CD4-positive, alpha-beta memory T cell (primary cell): ENCODE data around the gene SLC6A6. TPM values are rescaled to one million over a fixed set of nuclear protein-coding genes. Genes with fewer than 3 reads are reported as not detected.

ENCODE experiments used
- CTCF ChIA-PET: fragments of 350-600 bp; sonication (Branson Sonifier 250); formaldehyde crosslinking; loops from one replicate; lab custom pipeline; 2021; ENCODE audit warnings: inconsistent platforms; ENCODE audit not compliant: partially characterized antibody; lab: Charles Lee
- POLR2A ChIA-PET: fragments of 350-600 bp; sonication (Branson Sonifier 250); formaldehyde crosslinking; loops from one replicate; lab custom pipeline; 2021; ENCODE audit not compliant: partially characterized antibody; lab: Charles Lee
- DNase-seq, 5 donors: peaks; one replicate each; pipeline versions ENCODE4 v3.0.0 to v3.0.0-alpha.2; 2020 to 2022; ENCODE audit warnings: mixed read lengths in 1 of 5
- H3K27ac ChIP-seq: one replicate; pipeline ENCODE4 v1.7.0; 2013; ENCODE audit warnings: low read depth, low read length
- H3K27me3 ChIP-seq: 2 replicates; pipeline ENCODE4 v1.7.0; 2013; ENCODE audit warnings: mild to moderate bottlenecking, low read length, moderate library complexity; ENCODE audit not compliant: insufficient read depth
- H3K36me3 ChIP-seq: 2 replicates; pipeline ENCODE4 v1.7.0; 2013; ENCODE audit warnings: mild to moderate bottlenecking, low read length, moderate library complexity; ENCODE audit not compliant: insufficient read depth
- H3K4me1 ChIP-seq: 2 replicates; pipeline ENCODE4 v1.7.0; 2013; ENCODE audit warnings: mild to moderate bottlenecking, low read length, moderate library complexity; ENCODE audit not compliant: insufficient read depth
- H3K4me3 ChIP-seq, 2 donors: one replicate each; pipeline ENCODE4 v1.7.0; 2013; ENCODE audit warnings: low read length in 2 of 2, mild to moderate bottlenecking in 1 of 2
- H3K9me3 ChIP-seq, 2 donors: one replicate each; pipeline ENCODE4 v1.7.0; 2013; ENCODE audit warnings: low read length in 2 of 2, control low read depth in 1 of 2; ENCODE audit not compliant: control insufficient read depth in 1 of 2
- H3K27ac Mint-ChIP-seq, 7 donors: one replicate each; pipeline ENCODE4 v1.8.0; 2020 to 2021; ENCODE audit warnings: mixed read lengths in 7 of 7, mild to moderate bottlenecking in 6 of 7, inconsistent platforms in 3 of 7, moderate library complexity in 3 of 7
- H3K27me3 Mint-ChIP-seq, 2 donors: one replicate each; pipeline ENCODE4 v1.8.0; 2020 to 2021; ENCODE audit warnings: mixed read lengths in 2 of 2
- H3K36me3 Mint-ChIP-seq, 2 donors: one replicate each; pipeline ENCODE4 v1.8.0; 2020 to 2021; ENCODE audit warnings: mixed read lengths in 2 of 2, inconsistent platforms in 1 of 2, mild to moderate bottlenecking in 1 of 2
- H3K4me1 Mint-ChIP-seq, 4 donors: one replicate each; pipeline ENCODE4 v1.8.0; 2020 to 2021; ENCODE audit warnings: mixed read lengths in 4 of 4, mild to moderate bottlenecking in 1 of 4
- H3K4me3 Mint-ChIP-seq, 8 donors: one replicate each; pipeline ENCODE4 v1.8.0; 2020 to 2021; ENCODE audit warnings: mixed read lengths in 8 of 8, mild to moderate bottlenecking in 7 of 8, moderate library complexity in 6 of 8, inconsistent platforms in 3 of 8
- H3K9me3 Mint-ChIP-seq, 8 donors: one replicate each; pipeline ENCODE4 v1.8.0; 2020 to 2021; ENCODE audit warnings: mixed read lengths in 8 of 8, mild to moderate bottlenecking in 5 of 8, inconsistent platforms in 3 of 8, moderate library complexity in 1 of 8
- intact Hi-C: fragments of 100-400 bp; cut with micrococcal nuclease; formaldehyde crosslinking; loops from one replicate; pipeline ENCODE4 v1.15.1; 2023
- polyA plus RNA-seq, 2 donors: library from polyadenylated mRNA; unstranded; fragments of 300-500 nt; fragmentation: Illumina TruSeq; gene quantifications; one replicate each; pipeline ENCODE4 v1.2.3, GENCODE V29; 2021
- total RNA-seq, 2 experiments: library from RNA; stranded (reverse); gene quantifications; one replicate each; pipeline ENCODE4 v1.2.3, GENCODE V29; 2021

SLC6A6 gene
- total and polyA plus RNA-seq, 4 experiments from 2014 or later, result 3.8 to 51.8 (median 29.7) TPM

- Mint-ChIP-seq H3K4me1 (peaks cover 0 to 5% (median 3%) of the 10 kb centered on the region in 4 donors), H3K9me3 (no peaks in the 10 kb centered on the region), H3K27ac (peak overlapping the region in 6 of 7 donors; percentile 40 to 82 (median 67)), H3K27me3 (no peaks in the 10 kb centered on the region), H3K4me3 (no peak overlapping the region), H3K36me3 (peaks cover 23 to 59% of the 10 kb centered on the region in 2 donors)
- intact Hi-C loops, result loop anchor here (1.0 to 2.0 kb wide), 4 partner anchors 28 to 564 kb away; partner anchors contain the start of gene SLC6A6
- no peaks in the 10 kb centered on the region for H3K27me3 ChIP-seq
- no peaks in the 10 kb centered on the region for H3K4me1 ChIP-seq
- DNase-seq, result no peak
- H3K27ac ChIP-seq, result no peak overlapping the region
- CTCF ChIA-PET, result interaction anchor here (0.9 to 7.4 kb wide), 14 partner anchors 7 to 1882 kb away, joined by 3 to 124 read pairs (median 9); partner anchors contain the start of gene SLC6A6
- H3K36me3 ChIP-seq, result peaks cover 49% of the 10 kb centered on the region
- H3K4me3 ChIP-seq, result no peak overlapping the region
- POLR2A ChIA-PET, result interaction anchor here (0.6 to 3.2 kb wide), 3 partner anchors 28 to 564 kb away, joined by 3 to 28 read pairs (median 3); no protein-coding TSS in a partner anchor
- no peaks in the 10 kb centered on the region for H3K9me3 ChIP-seq
Observed at GRCh38 chr3:14460342-14461005, 58.1 kb downstream of the SLC6A6 start.

- peak overlapping the region in 2 of 7 donors; percentile 40 to 42 for H3K27ac Mint-ChIP-seq
- H3K4me3 Mint-ChIP-seq, result no peak overlapping the region
- ChIA-PET POLR2A (interaction anchor here (0.9 to 3.2 kb wide), 3 partner anchors 29 to 565 kb away, joined by 3 to 28 read pairs (median 4); no protein-coding TSS in a partner anchor), CTCF (interaction anchor here (0.7 to 7.4 kb wide), 20 partner anchors 11 to 1883 kb away, joined by 3 to 124 read pairs (median 6); partner anchors contain the start of gene SLC6A6)
- no peak overlapping the region for H3K4me3 ChIP-seq
- no peak overlapping the region for H3K27ac ChIP-seq
- DNase-seq, result no peak
- peaks cover 23 to 61% of the 10 kb centered on the region in 2 donors for H3K36me3 Mint-ChIP-seq
- peaks cover 51% of the 10 kb centered on the region for H3K36me3 ChIP-seq
- H3K9me3 Mint-ChIP-seq, result no peaks in the 10 kb centered on the region
- H3K4me1 Mint-ChIP-seq, result peaks cover 0 to 5% (median 3%) of the 10 kb centered on the region in 4 donors
- no peaks in the 10 kb centered on the region for H3K27me3 ChIP-seq
- no peaks in the 10 kb centered on the region for H3K9me3 ChIP-seq
- H3K27me3 Mint-ChIP-seq, result no peaks in the 10 kb centered on the region
- intact Hi-C loops, result loop anchor here (1.0 to 2.0 kb wide), 4 partner anchors 28 to 565 kb away; partner anchors contain the start of gene SLC6A6
- no peaks in the 10 kb centered on the region for H3K4me1 ChIP-seq
Observed at GRCh38 chr3:14461006-14461747, 58.8 kb downstream of the SLC6A6 start.

GRCh38 chr3:14461748-14462324 is 59.4 kb downstream of the SLC6A6 start:
- H3K9me3 Mint-ChIP-seq, result no peaks in the 10 kb centered on the region
- no peaks in the 10 kb centered on the region for H3K27me3 Mint-ChIP-seq
- peaks cover 23 to 66% of the 10 kb centered on the region in 2 donors for H3K36me3 Mint-ChIP-seq
- no peak overlapping the region for H3K4me3 ChIP-seq
- peaks cover 0 to 5% (median 3%) of the 10 kb centered on the region in 4 donors for H3K4me1 Mint-ChIP-seq
- peak in 4 of 5 donors; percentile 30 to 38 (median 32) for DNase-seq
- H3K27me3 ChIP-seq, result no peaks in the 10 kb centered on the region
- CTCF ChIA-PET, result interaction anchor here (0.7 to 7.4 kb wide), 20 partner anchors 14 to 565 kb away, joined by 3 to 124 read pairs (median 7); partner anchors contain the start of gene SLC6A6
- no peaks in the 10 kb centered on the region for H3K9me3 ChIP-seq
- no peak overlapping the region for H3K27ac ChIP-seq
- POLR2A ChIA-PET, result interaction anchor here (1.9 to 3.2 kb wide), 3 partner anchors 30 to 60 kb away, joined by 4 to 28 read pairs (median 10); partner anchors contain the start of gene SLC6A6
- no peak overlapping the region for H3K4me3 Mint-ChIP-seq
- H3K4me1 ChIP-seq, result no peaks in the 10 kb centered on the region
- intact Hi-C loops, result loop anchor here (1.0 to 2.0 kb wide), 4 partner anchors 29 to 566 kb away; partner anchors contain the start of gene SLC6A6
- peaks cover 56% of the 10 kb centered on the region for H3K36me3 ChIP-seq
- peak overlapping the region in 3 of 7 donors; percentile 23 to 73 (median 41) for H3K27ac Mint-ChIP-seq

GRCh38 chr3:14462738-14463137 is 60.3 kb downstream of the SLC6A6 start:
- H3K36me3 ChIP-seq, result peaks cover 65% of the 10 kb centered on the region
- no peaks in the 10 kb centered on the region for H3K9me3 ChIP-seq
- no peak overlapping the region for H3K27ac ChIP-seq
- ChIA-PET POLR2A (interaction anchor here (1.0 to 3.2 kb wide), 4 partner anchors 11 to 60 kb away, joined by 3 to 28 read pairs (median 7); partner anchors contain the start of gene SLC6A6), CTCF (interaction anchor here (0.7 to 7.4 kb wide), 19 partner anchors 13 to 805 kb away, joined by 3 to 124 read pairs (median 7); partner anchors contain the start of gene SLC6A6)
- peaks cover 25 to 67% of the 10 kb centered on the region in 2 donors for H3K36me3 Mint-ChIP-seq
- H3K4me3 Mint-ChIP-seq, result no peak overlapping the region
- DNase-seq, result no peak
- H3K9me3 Mint-ChIP-seq, result no peaks in the 10 kb centered on the region
- intact Hi-C loops, result no loop called here
- H3K27me3 ChIP-seq, result no peaks in the 10 kb centered on the region
- H3K27ac Mint-ChIP-seq, result peak overlapping the region in 4 of 7 donors; percentile 13 to 60 (median 40)
- H3K27me3 Mint-ChIP-seq, result no peaks in the 10 kb centered on the region
- H3K4me3 ChIP-seq, result no peak overlapping the region
- H3K4me1 Mint-ChIP-seq, result peaks cover 0 to 5% (median 3%) of the 10 kb centered on the region in 4 donors
- no peaks in the 10 kb centered on the region for H3K4me1 ChIP-seq

DNA sequence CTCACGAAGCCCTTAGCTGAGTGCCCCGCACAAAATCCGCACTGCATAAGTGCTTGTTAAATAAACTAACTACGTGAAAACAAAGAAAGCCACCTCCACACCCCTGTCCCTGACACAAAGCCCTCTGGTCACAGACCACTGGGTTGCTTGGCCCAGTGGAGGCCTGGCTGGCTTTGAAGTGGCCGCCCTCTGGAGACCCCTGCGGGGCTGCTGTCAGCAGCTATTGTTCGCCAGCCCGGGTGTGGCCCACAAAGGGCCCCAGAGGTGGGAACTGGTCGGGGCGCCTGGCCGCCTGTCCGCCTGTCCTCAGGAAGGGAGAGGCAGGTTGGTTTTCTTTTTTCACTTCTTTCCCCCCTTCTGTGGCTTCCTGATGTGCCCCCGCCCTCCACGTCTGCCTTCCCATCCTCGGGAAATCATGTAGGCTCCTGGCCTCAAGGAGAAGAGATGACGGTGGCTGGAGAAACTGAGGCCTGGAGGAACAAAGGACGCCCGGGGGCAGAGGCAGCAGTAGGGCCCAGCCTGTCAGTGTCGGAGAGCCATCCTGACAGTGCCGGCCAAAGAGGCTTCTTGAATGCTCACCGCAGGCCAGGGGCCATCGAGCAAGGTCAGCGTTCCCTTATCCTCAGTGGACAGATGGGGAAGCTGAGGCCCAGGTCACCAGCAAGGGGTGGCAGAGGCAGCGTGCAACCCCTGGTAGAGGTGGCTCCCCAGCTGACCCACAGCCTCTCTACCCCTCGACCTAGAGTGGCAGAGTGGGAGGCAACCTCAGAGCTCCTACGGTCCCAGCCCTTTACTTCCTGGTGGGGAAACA is 61.1 kb downstream of the SLC6A6 start:
- peaks cover 72% of the 10 kb centered on the region for H3K36me3 ChIP-seq
- Mint-ChIP-seq H3K4me1 (peaks cover 0 to 4% (median 2%) of the 10 kb centered on the region in 4 donors), H3K27me3 (no peaks in the 10 kb centered on the region), H3K36me3 (peaks cover 22 to 63% of the 10 kb centered on the region in 2 donors), H3K27ac (peak overlapping the region in 2 of 7 donors; percentile 25 to 74), H3K9me3 (no peaks in the 10 kb centered on the region), H3K4me3 (no peak overlapping the region)
- ChIA-PET CTCF (interaction anchor here (0.7 to 7.4 kb wide), 16 partner anchors 12 to 806 kb away, joined by 3 to 124 read pairs (median 8); partner anchors contain the start of gene SLC6A6), POLR2A (interaction anchor here (1.0 to 3.2 kb wide), 3 partner anchors 11 to 61 kb away, joined by 3 to 28 read pairs (median 10); partner anchors contain the start of gene SLC6A6)
- H3K4me3 ChIP-seq, result no peak overlapping the region
- H3K27ac ChIP-seq, result no peak overlapping the region
- no peaks in the 10 kb centered on the region for H3K4me1 ChIP-seq
- no peaks in the 10 kb centered on the region for H3K27me3 ChIP-seq
- H3K9me3 ChIP-seq, result no peaks in the 10 kb centered on the region
- DNase-seq, result no peak
- intact Hi-C loops, result no loop called here

- Mint-ChIP-seq H3K4me1 (peaks cover 0 to 4% (median 2%) of the 10 kb centered on the region in 4 donors), H3K27ac (no peak overlapping the region), H3K36me3 (peaks cover 21 to 61% of the 10 kb centered on the region in 2 donors), H3K27me3 (no peaks in the 10 kb centered on the region), H3K9me3 (no peaks in the 10 kb centered on the region), H3K4me3 (no peak overlapping the region)
- DNase-seq, result no peak
- intact Hi-C loops, result no loop called here
- ChIA-PET POLR2A (interaction anchor here (2.6 kb wide), 1 partner anchor 62 kb away, joined by 10 read pairs; the partner anchor contains the start of gene SLC6A6), CTCF (interaction anchor here (6.6 to 7.4 kb wide), 2 partner anchors 32 to 62 kb away, joined by 44 to 124 read pairs; partner anchors contain the start of gene SLC6A6)
- Histone ChIP-seq H3K4me1 (no peaks in the 10 kb centered on the region), H3K27me3 (no peaks in the 10 kb centered on the region), H3K27ac (no peak overlapping the region), H3K4me3 (no peak overlapping the region), H3K9me3 (no peaks in the 10 kb centered on the region), H3K36me3 (peaks cover 77% of the 10 kb centered on the region)
Observed at GRCh38 chr3:14464141-14464465, 61.7 kb downstream of the SLC6A6 start.
